GM18499 (cell line): Measurements from ENCODE around the gene VWA5B1.
"Not testable (repeated sequence)": the region's sequence is repeated elsewhere in the genome, so short reads cannot be mapped to it uniquely, and the experiment has no call there.

Experiments
- ATAC-seq: cut with Tn5 transposase; IDR thresholded peaks from one replicate; pipeline ENCODE4 v1.9.1; 2021; ENCODE audit warnings: moderate number of reproducible peaks; ENCODE audit not compliant: insufficient read depth, unreplicated experiment

Gene VWA5B1

GRCh38 chr1:20280341-20280740, 10.3 kb upstream of the VWA5B1 start:
- ATAC-seq, result no peak

- ATAC-seq, result no peak
Measured at GRCh38 chr1:20280906-20281305, 9.8 kb upstream of the VWA5B1 start.

GRCh38 chr1:20281801-20282200, 8.9 kb upstream of the VWA5B1 start:
- ATAC-seq, result no peak

- no peak for ATAC-seq
Measured at GRCh38 chr1:20282533-20282932, 8.1 kb upstream of the VWA5B1 start.

- no peak for ATAC-seq
Measured at GRCh38 chr1:20284046-20284445, 6.6 kb upstream of the VWA5B1 start.

- no peak for ATAC-seq
Measured at GRCh38 chr1:20284625-20285024, 6.0 kb upstream of the VWA5B1 start.

GRCh38 chr1:20285510-20285909, 5.2 kb upstream of the VWA5B1 start:
- no peak for ATAC-seq

- not testable (repeated sequence) for ATAC-seq
Measured at GRCh38 chr1:20287696-20288095, 3.0 kb upstream of the VWA5B1 start.

- no peak for ATAC-seq
Measured at GRCh38 chr1:20291645-20292084, 990 bp downstream of the VWA5B1 start.

- ATAC-seq, result no peak
Measured at GRCh38 chr1:20298626-20299025, 8.0 kb downstream of the VWA5B1 start.

- ATAC-seq, result no peak
Measured at GRCh38 chr1:20301463-20302107, 10.9 kb downstream of the VWA5B1 start.

GRCh38 chr1:20302108-20302471, 11.4 kb downstream of the VWA5B1 start:
- ATAC-seq, result no peak

- no peak for ATAC-seq
Measured at GRCh38 chr1:20307026-20307425, 16.4 kb downstream of the VWA5B1 start.

GRCh38 chr1:20308569-20308968, 17.9 kb downstream of the VWA5B1 start:
- ATAC-seq, result no peak

- no peak for ATAC-seq
Measured at GRCh38 chr1:20311289-20311688, 20.6 kb downstream of the VWA5B1 start.

- ATAC-seq, result no peak
Measured at GRCh38 chr1:20312310-20312709, 21.6 kb downstream of the VWA5B1 start.

GRCh38 chr1:20312818-20313217, 22.1 kb downstream of the VWA5B1 start:
- ATAC-seq, result no peak

- no peak for ATAC-seq
Measured at GRCh38 chr1:20317471-20317870, 26.8 kb downstream of the VWA5B1 start.

- no peak for ATAC-seq
Measured at GRCh38 chr1:20318521-20318920, 27.8 kb downstream of the VWA5B1 start.

GRCh38 chr1:20318971-20319370, 28.3 kb downstream of the VWA5B1 start:
- no peak for ATAC-seq

- ATAC-seq, result no peak
Measured at GRCh38 chr1:20319456-20320220, 29.0 kb downstream of the VWA5B1 start.

GRCh38 chr1:20320704-20321103, 30.0 kb downstream of the VWA5B1 start:
- no peak for ATAC-seq
